HG02870 (cell line): ENCODE measurements around the gene ATP12A.

Experiments used
- ATAC-seq: cut with Tn5 transposase; IDR thresholded peaks from one replicate; pipeline ENCODE4 v1.9.1; 2021; ENCODE audit warnings: mild to moderate bottlenecking, moderate library complexity; ENCODE audit not compliant: unreplicated experiment

Gene ATP12A

GRCh38 chr13:24662195-24663088 is 17.8 kb upstream of the ATP12A start:
- ATAC-seq, result no peak

GRCh38 chr13:24663089-24663395 is 17.2 kb upstream of the ATP12A start:
- ATAC-seq, result no peak

- no peak for ATAC-seq
Observed at GRCh38 chr13:24663586-24663985, 16.6 kb upstream of the ATP12A start.

GRCh38 chr13:24664726-24665409 is 15.3 kb upstream of the ATP12A start:
- ATAC-seq, result no peak

- no peak for ATAC-seq
Observed at GRCh38 chr13:24668511-24668910, 11.7 kb upstream of the ATP12A start.

- no peak for ATAC-seq
Observed at GRCh38 chr13:24668955-24669582, 11.1 kb upstream of the ATP12A start.

- ATAC-seq, result no peak
Observed at GRCh38 chr13:24670174-24670573, 10.0 kb upstream of the ATP12A start.

GRCh38 chr13:24670961-24671381 is 9.2 kb upstream of the ATP12A start:
- no peak for ATAC-seq

GRCh38 chr13:24671386-24672113 is 8.7 kb upstream of the ATP12A start:
- no peak for ATAC-seq

- no peak for ATAC-seq
Observed at GRCh38 chr13:24672141-24673132, 7.8 kb upstream of the ATP12A start.

GRCh38 chr13:24675806-24676570 is 4.2 kb upstream of the ATP12A start:
- ATAC-seq, result no peak

- ATAC-seq, result no peak
Observed at GRCh38 chr13:24678151-24678550, 2.1 kb upstream of the ATP12A start.

- no peak for ATAC-seq
Observed at GRCh38 chr13:24679686-24680085, 522 bp upstream of the ATP12A start.

- no peak for ATAC-seq
Observed at GRCh38 chr13:24680921-24681604, 855 bp downstream of the ATP12A start.

GRCh38 chr13:24681930-24682329 is 1.7 kb downstream of the ATP12A start:
- no peak for ATAC-seq

GRCh38 chr13:24682353-24682752 is 2.1 kb downstream of the ATP12A start:
- no peak for ATAC-seq

- no peak for ATAC-seq
Observed at GRCh38 chr13:24683351-24683750, 3.1 kb downstream of the ATP12A start.

- peak; percentile 51 for ATAC-seq
Observed at GRCh38 chr13:24683838-24684599, 3.8 kb downstream of the ATP12A start.
